ENCODE results near the gene CSF1. TPM values are rescaled to one million over a fixed set of nuclear protein-coding genes. Genes with fewer than 3 reads are reported as not detected.

CSF1 gene
- total RNA-seq, 3 donors from 2014 or later: 6.5 to 34.4 (median 19.9) TPM

- no peaks in the 10 kb centered on the region for H3K36me3 ChIP-seq (ENCODE audit: low read depth)
- no peak for DNase-seq
- peaks cover 5% of the 10 kb centered on the region for H3K4me1 ChIP-seq (ENCODE audit: low read depth)
- TF ChIP-seq CTCF (IDR thresholded peaks at IDR 0.05): no peak
- H3K9me3 ChIP-seq: no peaks in the 10 kb centered on the region
- intact Hi-C loops (cut with DNase I, micrococcal nuclease): no loop called here
- H3K4me3 ChIP-seq: no peak overlapping the region
- no peak for ATAC-seq
Observed at GRCh38 chr1:109866071-109866470, 44.6 kb upstream of the CSF1 start.

GRCh38 chr1:109873278-109874175, 37.1 kb upstream of the CSF1 start:
- DNase-seq (no peak), ATAC-seq (no peak)
- no peaks in the 10 kb centered on the region for H3K36me3 ChIP-seq (ENCODE audit: low read depth)
- no peaks in the 10 kb centered on the region for H3K9me3 ChIP-seq
- no peak overlapping the region for H3K4me3 ChIP-seq
- TF ChIP-seq CTCF (IDR thresholded peaks at IDR 0.05): no peak
- intact Hi-C loops (cut with DNase I, micrococcal nuclease): no loop called here
- H3K4me1 ChIP-seq (ENCODE audit: low read depth): no peaks in the 10 kb centered on the region

GRCh38 chr1:109874445-109874844, 36.2 kb upstream of the CSF1 start:
- TF ChIP-seq CTCF (IDR thresholded peaks at IDR 0.05): no peak
- H3K36me3 ChIP-seq (ENCODE audit: low read depth): no peaks in the 10 kb centered on the region

GRCh38 chr1:109875874-109876273, 34.8 kb upstream of the CSF1 start:
- ATAC-seq (no peak), DNase-seq (no peak)
- intact Hi-C loops (cut with DNase I, micrococcal nuclease): no loop called here

More at GRCh38 chr1:109874445-109874844, 36.2 kb upstream of the CSF1 start:
- ATAC-seq: no peak
- no peak for DNase-seq
- Histone ChIP-seq H3K9me3 (no peaks in the 10 kb centered on the region), H3K4me1 (ENCODE audit: low read depth) (no peaks in the 10 kb centered on the region), H3K4me3 (no peak overlapping the region)
- intact Hi-C loops (cut with DNase I, micrococcal nuclease): no loop called here

GRCh38 chr1:109876617-109877316, 33.9 kb upstream of the CSF1 start:
- Histone ChIP-seq H3K36me3 (ENCODE audit: low read depth) (no peaks in the 10 kb centered on the region), H3K9me3 (no peaks in the 10 kb centered on the region), H3K4me3 (no peak overlapping the region), H3K4me1 (ENCODE audit: low read depth) (no peaks in the 10 kb centered on the region)
- no peak for DNase-seq
- intact Hi-C loops (cut with DNase I, micrococcal nuclease): no loop called here
- no peak for TF ChIP-seq CTCF (IDR thresholded peaks at IDR 0.05)
- no peak for ATAC-seq

More at GRCh38 chr1:109875874-109876273, 34.8 kb upstream of the CSF1 start:
- Histone ChIP-seq H3K4me1 (ENCODE audit: low read depth) (no peaks in the 10 kb centered on the region), H3K9me3 (no peaks in the 10 kb centered on the region), H3K36me3 (ENCODE audit: low read depth) (no peaks in the 10 kb centered on the region), H3K4me3 (no peak overlapping the region)
- TF ChIP-seq CTCF (IDR thresholded peaks at IDR 0.05): no peak
